HG03039 (cell line): ENCODE data around the gene IER5L.
"Not testable (repeated sequence)": the region's sequence is repeated elsewhere in the genome, so short reads cannot be mapped to it uniquely, and the experiment has no call there.

Source experiments
- ATAC-seq: cut with Tn5 transposase; IDR thresholded peaks from one replicate; pipeline ENCODE4 v1.9.1; 2021; ENCODE audit warnings: mild to moderate bottlenecking, moderate library complexity; ENCODE audit not compliant: unreplicated experiment

The IER5L gene

GRCh38 chr9:129203556-129203909, 25.5 kb upstream of the IER5L start:
- ATAC-seq = no peak

- peak; percentile 83 for ATAC-seq
These were observed 24.8 kb upstream of the IER5L start for GRCh38 chr9:129202613-129203555.

GRCh38 chr9:129201866-129202265, 23.8 kb upstream of the IER5L start:
- no peak for ATAC-seq

- ATAC-seq = no peak
These were observed 23.2 kb upstream of the IER5L start for GRCh38 chr9:129201289-129201688.

- no peak for ATAC-seq
These were observed 22.2 kb upstream of the IER5L start for GRCh38 chr9:129200255-129200654.

GRCh38 chr9:129199044-129199435, 21.0 kb upstream of the IER5L start:
- ATAC-seq = no peak

GRCh38 chr9:129198319-129199043, 20.4 kb upstream of the IER5L start:
- ATAC-seq = no peak

GRCh38 chr9:129197978-129198318, 19.9 kb upstream of the IER5L start:
- no peak for ATAC-seq

GRCh38 chr9:129197045-129197444, 19.0 kb upstream of the IER5L start:
- not testable (repeated sequence) for ATAC-seq

- no peak for ATAC-seq
These were observed 17.5 kb upstream of the IER5L start for GRCh38 chr9:129195606-129196005.

- ATAC-seq = no peak
These were observed 16.2 kb upstream of the IER5L start for GRCh38 chr9:129194221-129194620.

- no peak for ATAC-seq
These were observed 15.6 kb upstream of the IER5L start for GRCh38 chr9:129193655-129194054.

GRCh38 chr9:129191234-129191633, 13.2 kb upstream of the IER5L start:
- ATAC-seq = no peak

GRCh38 chr9:129189971-129190370, 11.9 kb upstream of the IER5L start:
- not testable (repeated sequence) for ATAC-seq

GRCh38 chr9:129187042-129187441, 9.0 kb upstream of the IER5L start:
- ATAC-seq = no peak

GRCh38 chr9:129185991-129186390, 7.9 kb upstream of the IER5L start:
- no peak for ATAC-seq

- ATAC-seq = no peak
These were observed 7.3 kb upstream of the IER5L start for GRCh38 chr9:129185402-129185801.

- ATAC-seq = no peak
These were observed 6.6 kb upstream of the IER5L start for GRCh38 chr9:129184596-129185122.

GRCh38 chr9:129184219-129184524, 6.1 kb upstream of the IER5L start:
- ATAC-seq = no peak

GRCh38 chr9:129183495-129184218, 5.6 kb upstream of the IER5L start:
- ATAC-seq = no peak
